ENCODE data around the gene NHLRC2. TPM values are rescaled to one million over a fixed set of nuclear protein-coding genes. Genes with fewer than 3 reads are reported as not detected.

The NHLRC2 gene
- total and polyA plus RNA-seq, 2 donors (not counting 1 experiment from before 2014, with no cell fraction given) = 5.7 to 59.8 TPM

GRCh38 chr10:113912582-113912981 lies 58.1 kb downstream of the NHLRC2 start:
- H3K4me3 ChIP-seq (ENCODE audit: control extremely low read depth in 1 of 5, extremely low read depth in 1 of 5, insufficient read depth in 1 of 5, low read depth in 2 of 5, low read length in 4 of 5) = no peak overlapping the region
- no peak overlapping the region for H3K9ac ChIP-seq (ENCODE audit: low read length)
- WGBS (ENCODE audit: insufficient coverage) = 97% methylated on average over 5 of the region's 7 CpGs
- TF ChIP-seq CTCF (IDR thresholded peaks at IDR 0.05) = no peak
- no peak for TF ChIP-seq EZH2 (IDR thresholded peaks at IDR 0.05; ENCODE audit: borderline replicate concordance, insufficient read depth, low read depth, low read length, poor library complexity, severe bottlenecking)
- CTCF ChIA-PET = interaction anchor here (1.0 kb wide), 1 partner anchor 38 kb away, joined by 3 read pairs; no protein-coding TSS in a partner anchor
- Mint-ChIP-seq H3K27me3 (no peaks in the 10 kb centered on the region), H3K4me3 (no peak overlapping the region), H3K9me3 (ENCODE audit: insufficient read depth) (no peaks in the 10 kb centered on the region), H3K27ac (no peak overlapping the region), H3K4me1 (no peaks in the 10 kb centered on the region)
- H3K79me2 ChIP-seq (ENCODE audit: control insufficient read depth, insufficient read depth, low read length) = no peaks in the 10 kb centered on the region
- no peak overlapping the region for H3K4me2 ChIP-seq (replicated peaks; ENCODE audit: low read depth, low read length, poor library complexity, severe bottlenecking)
- H3K27me3 ChIP-seq (replicated peaks in 1 of 4; ENCODE audit: control extremely low read depth in 1 of 4, control insufficient read depth in 3 of 4, insufficient read depth in 4 of 4, low read length in 3 of 4) = no peaks in the 10 kb centered on the region
- POLR2A ChIA-PET = no interaction called here
- ATAC-seq (ENCODE audit: low read depth) = no peak
- no peaks in the 10 kb centered on the region for H3K4me1 ChIP-seq (ENCODE audit: control insufficient read depth in 2 of 2, insufficient read depth in 2 of 2, low read length in 2 of 2)
- no peak overlapping the region for H2AFZ ChIP-seq (ENCODE audit: insufficient read depth, low read depth, low read length, poor library complexity, severe bottlenecking)
- no peaks in the 10 kb centered on the region for H3K9me3 ChIP-seq (ENCODE audit: control extremely low read depth in 1 of 3, control insufficient read depth in 2 of 3, insufficient read depth in 1 of 3, low read length in 2 of 3)
- H4K20me1 ChIP-seq (ENCODE audit: control insufficient read depth, insufficient read depth, low read length, poor library complexity, severe bottlenecking) = no peaks in the 10 kb centered on the region
- intact Hi-C loops (cut with micrococcal nuclease) = no loop called here
- no peak for DNase-seq
- no peak overlapping the region for H3K27ac ChIP-seq (ENCODE audit: low read length in 2 of 2)
- peaks cover 11 to 15% of the 10 kb centered on the region in 2 experiments for H3K36me3 ChIP-seq (replicated peaks in 1 of 2; ENCODE audit: control extremely low read depth in 1 of 2, control insufficient read depth in 1 of 2, extremely low read depth in 1 of 2, insufficient read depth in 2 of 2, low read length in 1 of 2)

GRCh38 chr10:113914956-113915355 lies 60.5 kb downstream of the NHLRC2 start:
- Histone ChIP-seq H3K79me2 (ENCODE audit: control insufficient read depth, insufficient read depth, low read length) (no peaks in the 10 kb centered on the region), H3K4me3 (ENCODE audit: control extremely low read depth in 1 of 5, extremely low read depth in 1 of 5, insufficient read depth in 1 of 5, low read depth in 2 of 5, low read length in 4 of 5) (no peak overlapping the region), H3K9me3 (ENCODE audit: control extremely low read depth in 1 of 3, control insufficient read depth in 2 of 3, insufficient read depth in 1 of 3, low read length in 2 of 3) (no peaks in the 10 kb centered on the region), H3K4me2 (replicated peaks; ENCODE audit: low read depth, low read length, poor library complexity, severe bottlenecking) (no peak overlapping the region), H3K4me1 (ENCODE audit: control insufficient read depth in 2 of 2, insufficient read depth in 2 of 2, low read length in 2 of 2) (no peaks in the 10 kb centered on the region), H3K9ac (ENCODE audit: low read length) (no peak overlapping the region), H3K36me3 (replicated peaks in 1 of 2; ENCODE audit: control extremely low read depth in 1 of 2, control insufficient read depth in 1 of 2, extremely low read depth in 1 of 2, insufficient read depth in 2 of 2, low read length in 1 of 2) (peaks cover 0 to 5% of the 10 kb centered on the region in 2 experiments), H2AFZ (ENCODE audit: insufficient read depth, low read depth, low read length, poor library complexity, severe bottlenecking) (no peak overlapping the region), H3K27ac (ENCODE audit: low read length in 2 of 2) (no peak overlapping the region), H4K20me1 (ENCODE audit: control insufficient read depth, insufficient read depth, low read length, poor library complexity, severe bottlenecking) (no peaks in the 10 kb centered on the region), H3K27me3 (replicated peaks in 1 of 4; ENCODE audit: control extremely low read depth in 1 of 4, control insufficient read depth in 3 of 4, insufficient read depth in 4 of 4, low read length in 3 of 4) (no peaks in the 10 kb centered on the region)
- intact Hi-C loops (cut with micrococcal nuclease) = no loop called here
- Mint-ChIP-seq H3K9me3 (ENCODE audit: insufficient read depth) (peaks cover 3% of the 10 kb centered on the region), H3K27ac (no peak overlapping the region), H3K4me3 (no peak overlapping the region), H3K4me1 (no peaks in the 10 kb centered on the region), H3K27me3 (no peaks in the 10 kb centered on the region)
- POLR2A ChIA-PET = no interaction called here
- CTCF ChIA-PET = no interaction called here
- ATAC-seq (ENCODE audit: low read depth) = no peak
- WGBS (ENCODE audit: insufficient coverage) = 88% methylated on average over 2 of the region's 2 CpGs
- no peak for TF ChIP-seq EZH2 (IDR thresholded peaks at IDR 0.05; ENCODE audit: borderline replicate concordance, insufficient read depth, low read depth, low read length, poor library complexity, severe bottlenecking)
- TF ChIP-seq CTCF (IDR thresholded peaks at IDR 0.05) = no peak
- DNase-seq = no peak

All from B cell (primary cell).